ENCODE data around the gene RGS16.

The RGS16 gene

DNA sequence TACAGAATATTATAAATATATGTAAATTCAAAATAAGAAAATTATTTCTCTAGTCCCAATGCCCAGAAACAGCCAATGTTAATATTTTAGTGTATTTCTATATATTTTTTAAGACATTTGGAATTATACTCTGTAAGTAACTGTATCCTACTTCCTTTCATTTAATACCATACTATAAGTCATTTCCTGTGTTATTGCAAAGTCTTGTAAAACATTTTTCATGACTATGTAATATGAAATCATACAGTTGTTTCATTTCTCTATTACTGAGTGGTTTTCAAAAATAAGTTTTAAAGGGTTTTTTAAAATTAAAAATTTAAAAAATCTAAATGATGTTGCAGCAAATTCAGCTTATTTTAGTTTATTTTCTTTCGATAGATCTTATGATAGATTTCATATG, 17.1 kb downstream of the RGS16 start:
- DNase-seq (ENCODE audit: low read depth in 4 of 4, low spot score in 1 of 4): no peak

DNA sequence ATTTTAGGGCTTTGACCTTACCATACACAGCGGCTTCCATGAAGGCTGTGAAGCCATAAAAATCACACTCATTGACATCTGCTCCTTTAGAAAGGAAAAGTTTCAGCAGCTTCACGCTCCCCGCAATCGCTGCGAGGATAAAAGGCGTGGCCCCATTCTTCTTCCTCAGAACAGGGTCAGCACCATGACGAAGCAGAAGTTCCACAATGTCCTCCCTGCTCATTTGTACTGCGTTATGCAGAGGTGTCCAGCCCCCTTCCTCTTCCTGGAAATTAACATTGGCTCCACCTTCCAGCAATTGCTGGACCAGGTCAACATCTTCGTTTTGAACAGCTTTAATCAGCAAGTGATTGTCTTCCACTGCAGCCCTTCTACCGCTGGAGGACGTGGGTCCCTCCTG, 17.8 kb downstream of the RGS16 start:
- no peak for DNase-seq (ENCODE audit: low read depth in 4 of 4, low spot score in 1 of 4)

DNA sequence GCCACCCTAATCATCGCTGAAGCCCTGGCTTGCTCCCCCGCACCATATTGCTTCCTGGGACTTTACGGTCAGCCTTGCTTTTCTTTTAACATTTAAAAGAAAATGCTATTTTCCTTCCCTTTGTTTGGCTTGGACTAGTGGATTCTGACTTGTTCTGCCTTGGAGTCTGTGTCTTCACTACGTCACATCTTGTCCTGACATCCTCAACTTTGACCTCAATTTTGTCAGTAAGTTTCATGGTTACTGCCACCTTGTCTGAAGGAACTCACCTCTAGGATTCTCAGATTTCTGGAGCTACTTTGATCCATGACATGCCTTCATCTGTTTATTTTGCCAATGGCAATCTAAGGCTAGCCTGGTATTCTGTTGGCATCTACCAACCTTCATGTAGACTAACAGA, 19.4 kb downstream of the RGS16 start:
- DNase-seq (ENCODE audit: low read depth in 4 of 4, low spot score in 1 of 4): no peak

DNA sequence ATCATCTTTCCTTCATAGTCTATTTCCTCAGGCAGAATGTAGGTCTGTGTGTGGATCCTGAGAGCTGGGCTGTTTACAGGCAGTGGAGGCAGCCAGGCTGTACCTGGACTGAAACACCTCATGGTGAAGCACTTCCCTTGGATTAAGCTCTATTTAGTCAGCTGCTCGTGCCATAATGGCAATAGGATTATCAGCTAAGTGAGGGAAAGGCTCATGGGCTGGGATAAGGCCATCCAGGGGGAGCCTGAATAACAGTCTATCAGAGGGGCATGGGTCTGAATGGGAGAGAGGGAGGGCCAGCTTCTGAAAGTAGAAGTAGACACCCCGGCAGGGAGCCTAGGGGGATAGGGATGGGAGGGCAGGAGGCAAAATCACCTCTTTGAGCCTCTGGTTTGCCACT, 23.5 kb downstream of the RGS16 start:
- DNase-seq (ENCODE audit: low read depth in 4 of 4, low spot score in 1 of 4): no peak

DNA sequence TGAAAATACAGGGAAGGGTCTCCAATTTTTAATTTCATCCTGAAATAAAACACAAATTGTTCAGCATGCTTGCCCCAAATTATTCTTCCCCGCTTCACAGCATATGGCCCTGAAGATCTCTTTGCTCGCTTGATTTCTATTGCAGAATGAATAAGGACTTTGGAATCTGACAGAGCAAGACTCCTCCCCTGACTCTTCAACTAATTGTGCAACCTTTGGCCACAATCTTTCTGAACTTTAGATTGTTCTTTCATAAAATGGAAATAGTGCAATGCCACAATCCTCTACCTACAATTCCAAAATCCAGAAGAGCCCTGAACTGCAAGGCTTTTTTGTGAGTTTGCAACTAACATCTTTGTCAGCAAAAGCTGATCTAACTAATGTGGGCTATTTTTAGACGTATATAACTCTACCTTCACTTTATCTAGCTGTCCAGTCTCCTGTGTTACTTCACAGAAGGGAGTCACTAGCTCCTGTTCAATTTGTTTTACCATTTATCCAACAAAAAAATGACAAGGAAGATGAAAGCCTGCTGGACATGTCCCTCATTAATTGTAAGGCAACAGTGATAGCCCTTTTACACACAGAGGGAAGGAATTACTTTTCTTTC, 28.5 kb downstream of the RGS16 start:
- DNase-seq (ENCODE audit: low read depth in 4 of 4, low spot score in 1 of 4): no peak

DNA sequence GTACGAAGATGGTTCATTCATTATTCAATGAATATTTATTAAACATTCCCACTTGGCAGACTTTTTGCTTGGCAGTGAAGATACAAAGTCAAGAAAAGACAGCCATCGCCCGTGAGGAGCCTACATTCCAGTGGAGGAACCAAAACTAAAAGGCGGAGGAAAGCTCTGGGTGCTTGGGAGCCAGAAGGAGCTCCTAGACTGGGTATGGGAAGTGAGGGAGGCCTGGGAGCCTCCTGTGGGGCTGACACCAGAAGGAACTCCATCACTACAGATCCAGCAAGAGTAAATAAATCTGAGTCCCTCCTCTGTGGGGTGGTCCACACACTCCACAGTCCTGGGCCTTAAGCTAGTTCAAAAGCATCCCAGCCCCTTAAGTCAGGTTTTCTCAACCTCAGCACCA, 30.0 kb downstream of the RGS16 start:
- DNase-seq (ENCODE audit: low read depth in 4 of 4, low spot score in 1 of 4): no peak

DNA sequence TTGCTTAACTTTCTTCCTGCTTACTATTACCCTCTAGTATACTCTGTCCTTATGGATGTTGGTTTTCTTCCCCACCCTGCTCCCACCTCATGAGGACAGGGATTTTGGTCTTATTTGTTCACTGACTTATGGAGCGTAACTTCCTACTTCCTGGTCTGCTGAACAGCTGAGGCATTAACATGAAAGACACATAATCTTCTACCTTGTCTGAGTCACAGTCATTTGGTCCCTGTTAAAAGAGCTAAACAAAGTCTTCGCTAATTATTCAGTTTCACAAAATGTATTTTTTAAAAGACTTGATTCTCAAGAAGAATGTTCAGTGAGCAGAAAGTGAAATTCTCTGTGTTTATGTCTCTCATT, 33.6 kb downstream of the RGS16 start:
- no peak for DNase-seq (ENCODE audit: low read depth in 4 of 4, low spot score in 1 of 4)

DNA sequence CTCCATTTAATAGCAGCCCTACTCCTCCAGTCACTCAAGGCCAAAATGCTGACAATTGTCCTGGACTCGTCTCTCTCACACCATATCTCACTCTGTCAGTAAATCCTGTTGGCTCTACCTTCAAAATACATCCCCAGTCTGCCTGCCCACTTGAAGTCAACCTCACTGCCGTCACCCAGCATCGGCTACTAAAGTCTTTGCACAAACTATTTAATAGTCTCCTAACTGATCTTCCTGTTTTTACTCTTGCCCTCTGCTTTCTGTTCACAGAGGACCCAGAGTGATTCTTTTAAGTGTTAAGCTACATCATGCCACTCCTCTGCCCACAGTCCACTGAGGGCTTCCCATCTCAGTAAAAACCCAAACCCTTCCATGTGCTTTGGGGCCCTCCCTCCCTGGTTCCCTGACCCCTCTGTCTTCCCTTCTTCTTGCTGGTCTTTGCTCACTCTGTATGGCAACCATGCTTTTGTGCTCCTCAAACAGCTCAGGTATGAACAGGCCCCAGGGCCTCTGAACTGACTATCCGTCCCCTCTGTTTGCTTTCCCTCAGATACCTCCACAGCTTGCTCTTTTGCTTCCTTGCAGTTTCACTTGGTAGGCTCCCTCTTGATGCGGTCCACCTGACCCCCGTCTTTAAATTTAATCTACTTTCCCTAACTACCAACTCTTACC, 34.1 kb downstream of the RGS16 start:
- DNase-seq (ENCODE audit: low read depth in 4 of 4, low spot score in 1 of 4): no peak

DNA sequence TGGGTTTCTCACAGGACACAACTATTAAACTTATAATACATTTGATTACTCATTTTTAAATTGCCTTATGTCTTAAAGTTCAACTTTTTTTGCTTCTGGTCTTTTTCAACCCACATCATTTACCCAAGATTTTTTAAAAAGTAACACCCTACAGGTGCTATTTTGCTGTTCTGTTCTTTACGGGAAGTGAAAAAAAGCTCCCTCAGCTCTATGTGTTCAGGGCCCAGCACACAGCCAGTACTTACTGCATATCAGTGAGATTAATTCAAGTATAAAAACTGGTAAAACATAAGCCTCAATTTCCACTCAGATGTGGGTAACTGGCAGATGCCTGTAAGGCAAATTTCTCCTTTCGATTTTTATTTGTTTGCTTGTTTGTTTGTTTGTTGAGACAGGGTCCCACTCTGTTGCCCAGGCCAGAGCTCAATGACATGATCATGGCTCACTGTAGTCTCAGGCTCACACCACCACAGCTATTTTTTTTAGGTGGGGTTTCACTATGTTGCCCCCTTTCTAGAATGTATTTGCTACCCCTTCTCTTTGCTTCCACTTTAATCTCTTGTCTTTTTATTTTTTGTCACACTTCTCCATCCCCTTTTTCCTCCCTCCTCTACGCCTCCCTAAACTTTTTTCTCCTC, 35.4 kb downstream of the RGS16 start:
- no peak for DNase-seq (ENCODE audit: low read depth in 4 of 4, low spot score in 1 of 4)

DNA sequence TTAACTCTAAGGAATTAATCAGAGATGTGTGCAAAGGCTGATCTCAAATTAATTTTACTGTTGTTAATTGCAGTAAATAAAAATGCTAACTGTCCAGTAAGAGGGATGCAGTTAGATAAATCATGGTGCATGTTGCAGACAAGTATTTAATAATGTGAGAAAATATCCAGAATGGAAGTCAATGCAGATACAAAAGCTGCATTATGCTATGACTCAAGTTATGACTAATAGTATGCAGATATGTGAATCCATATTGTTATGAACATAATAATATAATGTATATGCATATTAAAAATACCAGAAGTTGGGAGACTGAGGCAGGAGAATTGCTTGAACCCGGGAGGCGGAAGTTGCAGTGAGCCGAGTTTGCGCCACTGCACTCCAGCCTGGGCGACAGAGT, 36.6 kb downstream of the RGS16 start:
- DNase-seq (ENCODE audit: low read depth in 4 of 4, low spot score in 1 of 4): no peak

DNA sequence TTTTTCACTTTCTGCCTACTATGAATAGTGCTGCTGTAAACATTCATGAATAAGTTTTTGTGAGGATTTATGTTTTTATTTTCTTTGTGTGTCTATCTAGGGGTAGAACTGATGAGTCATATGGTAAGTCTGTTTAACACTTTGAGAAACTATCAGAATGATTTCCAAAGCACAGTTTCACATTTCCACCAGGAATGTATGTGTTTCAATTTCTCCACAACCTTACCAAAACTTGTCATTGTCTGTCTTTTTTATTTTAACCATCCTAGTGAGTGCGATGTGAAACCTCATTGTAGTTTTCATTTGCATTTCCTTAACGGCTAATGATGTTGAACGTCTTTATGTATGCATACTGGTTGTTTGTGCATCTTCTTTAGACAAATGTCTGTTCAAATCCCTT, 38.7 kb downstream of the RGS16 start:
- DNase-seq (ENCODE audit: low read depth in 4 of 4, low spot score in 1 of 4): no peak

DNA sequence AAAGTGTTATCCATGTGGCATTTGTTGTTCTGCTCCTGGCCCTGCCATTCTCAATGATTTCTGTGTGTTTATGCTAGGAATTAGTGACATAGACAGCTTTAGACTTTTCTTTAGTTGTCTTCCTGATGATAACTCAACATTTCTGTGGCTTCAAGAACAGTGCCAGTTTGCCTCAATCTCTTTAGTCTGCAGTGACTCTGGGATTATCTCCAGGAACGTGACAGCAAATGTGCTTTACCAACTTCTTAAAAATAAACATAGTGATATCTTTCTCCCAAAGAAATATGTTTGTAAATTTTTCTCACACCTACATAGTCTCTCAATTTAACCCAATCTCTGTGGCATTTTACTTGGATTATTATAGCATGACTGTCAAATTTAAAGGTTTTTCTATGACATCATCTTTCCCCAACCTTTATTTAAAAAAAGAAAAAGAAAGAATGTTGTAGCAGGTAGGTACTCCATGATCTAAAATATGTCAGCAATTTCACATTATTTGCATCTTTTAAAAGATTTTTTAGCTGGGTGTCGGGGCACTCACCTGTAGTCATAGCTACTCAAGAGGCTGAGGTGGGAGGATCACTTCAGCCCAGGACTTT, 39.7 kb downstream of the RGS16 start:
- DNase-seq (ENCODE audit: low read depth in 4 of 4, low spot score in 1 of 4): no peak

DNA sequence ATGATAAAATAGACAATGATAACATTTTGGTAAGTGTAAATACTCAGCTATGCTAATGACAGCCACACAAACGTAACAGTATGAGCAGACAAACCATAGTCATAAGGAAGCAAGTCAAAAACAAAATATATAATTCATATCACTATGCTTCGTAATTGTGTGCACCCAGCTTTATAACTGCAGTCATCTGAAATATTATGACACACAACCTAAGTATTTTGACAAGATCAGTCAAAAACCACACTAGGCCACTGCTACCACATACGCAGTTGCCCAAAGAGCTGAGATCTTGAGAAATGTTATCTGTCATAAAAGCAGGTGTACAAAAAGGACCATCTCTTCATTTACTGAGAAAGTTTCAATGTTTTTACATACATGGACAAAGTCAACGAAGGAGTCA, 41.1 kb downstream of the RGS16 start:
- DNase-seq (ENCODE audit: low read depth in 4 of 4, low spot score in 1 of 4): no peak

DNA sequence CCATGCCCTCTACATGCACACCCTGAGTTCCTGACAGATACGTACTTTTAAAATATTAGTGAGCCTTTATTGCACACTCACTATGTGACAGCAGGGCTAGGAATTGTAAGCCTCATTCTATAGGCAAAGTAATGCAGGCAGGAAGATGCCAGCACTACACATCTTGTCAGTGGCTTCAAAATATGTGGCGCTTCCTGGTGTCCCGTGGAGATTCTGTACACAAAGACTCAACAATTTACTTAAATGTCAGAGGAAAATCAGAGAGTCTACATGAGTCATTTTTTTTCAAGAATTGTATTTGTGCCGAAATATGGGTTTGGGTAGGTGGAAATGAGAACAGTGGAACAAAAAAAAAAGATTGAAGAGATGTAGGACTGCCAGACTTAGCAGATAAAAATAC, 42.7 kb downstream of the RGS16 start:
- DNase-seq (ENCODE audit: low read depth in 4 of 4, low spot score in 1 of 4): no peak

DNA sequence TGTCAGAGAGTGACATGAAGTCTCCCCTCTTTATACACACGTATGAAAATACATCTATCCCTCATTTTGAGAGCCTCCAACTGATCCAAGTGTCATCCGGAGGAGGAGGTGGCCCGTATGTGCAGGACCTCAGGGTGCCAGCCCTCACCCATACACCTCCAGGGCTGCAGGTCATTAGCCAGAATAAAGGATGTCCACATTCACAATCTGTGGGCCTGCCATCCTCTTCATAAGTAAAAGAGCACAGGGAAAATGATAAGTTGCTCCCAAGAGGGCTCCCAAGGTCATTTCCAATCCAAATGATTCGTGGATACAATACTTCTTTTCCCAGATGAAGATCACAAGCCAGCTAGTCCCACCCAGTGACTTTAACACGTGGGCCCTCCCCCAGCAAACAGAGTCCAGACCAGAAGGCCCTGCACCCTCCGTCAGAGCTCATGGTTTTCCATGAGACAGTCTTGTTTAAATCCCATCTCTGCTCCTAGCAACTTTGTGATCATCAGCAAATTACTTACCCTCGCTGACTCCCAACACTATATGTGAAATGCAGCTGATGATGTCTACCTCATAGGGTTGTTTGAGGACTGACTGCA, 43.7 kb downstream of the RGS16 start:
- no peak for DNase-seq (ENCODE audit: low read depth in 4 of 4, low spot score in 1 of 4)

DNA sequence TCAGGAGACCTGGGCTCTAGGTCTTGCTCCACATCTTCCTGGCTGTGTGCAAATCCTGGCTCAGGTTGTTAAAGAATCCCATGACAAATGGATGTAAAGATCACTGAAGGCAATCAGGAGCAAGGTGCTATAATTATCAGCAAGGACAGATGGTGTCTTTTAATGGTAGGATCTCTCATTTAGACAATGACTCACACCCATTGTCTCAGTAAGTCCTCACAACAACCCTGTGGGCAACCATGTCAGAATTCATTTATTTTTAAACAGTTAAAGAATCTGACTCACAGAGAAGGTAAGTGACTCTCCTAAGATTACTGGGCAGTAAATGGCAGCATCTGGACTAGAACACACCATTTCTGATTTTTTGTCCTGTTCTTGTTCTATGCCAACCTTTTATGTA, 47.9 kb downstream of the RGS16 start:
- no peak for DNase-seq (ENCODE audit: low read depth in 4 of 4, low spot score in 1 of 4)

DNA sequence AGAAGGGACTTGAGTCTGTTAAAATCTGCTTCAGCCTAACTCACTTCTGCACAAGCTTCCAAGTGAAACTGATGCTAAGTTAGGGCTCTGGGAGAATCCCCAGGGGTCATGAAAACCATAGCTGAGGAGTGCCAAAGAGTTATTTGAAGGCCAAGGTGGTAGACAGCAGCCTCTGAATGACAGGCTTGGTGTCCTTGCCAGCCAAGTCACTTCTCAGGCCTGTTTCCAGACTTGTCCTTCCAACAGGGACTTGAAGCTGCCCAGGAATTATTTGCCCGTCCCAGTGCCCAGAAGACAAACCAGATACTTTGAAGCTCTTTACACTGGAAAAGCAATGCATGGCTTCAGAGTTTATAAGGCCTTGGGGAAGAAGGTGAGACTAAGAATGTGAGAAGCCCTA, 48.7 kb downstream of the RGS16 start:
- DNase-seq (ENCODE audit: low read depth in 4 of 4, low spot score in 1 of 4): no peak

DNA sequence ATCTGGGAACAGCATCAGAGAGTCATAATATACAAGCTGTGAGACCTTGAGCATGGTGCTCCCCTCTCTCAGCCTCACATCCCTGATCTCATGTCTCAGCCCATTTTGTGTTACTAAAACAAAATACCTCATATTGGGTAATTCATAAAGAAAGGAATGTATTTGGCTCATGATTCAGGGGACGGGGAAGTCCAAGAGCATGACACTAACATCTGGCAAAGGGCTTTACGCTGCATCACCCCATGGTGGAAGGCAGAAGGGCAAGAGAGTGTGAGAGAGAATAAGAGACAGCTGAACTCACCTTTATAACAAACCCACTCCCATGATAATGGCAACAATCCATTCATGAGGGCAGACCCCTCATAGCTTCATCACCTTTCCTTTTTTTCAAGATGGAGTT, 51.7 kb downstream of the RGS16 start:
- DNase-seq (ENCODE audit: low read depth in 4 of 4, low spot score in 1 of 4): no peak

DNA sequence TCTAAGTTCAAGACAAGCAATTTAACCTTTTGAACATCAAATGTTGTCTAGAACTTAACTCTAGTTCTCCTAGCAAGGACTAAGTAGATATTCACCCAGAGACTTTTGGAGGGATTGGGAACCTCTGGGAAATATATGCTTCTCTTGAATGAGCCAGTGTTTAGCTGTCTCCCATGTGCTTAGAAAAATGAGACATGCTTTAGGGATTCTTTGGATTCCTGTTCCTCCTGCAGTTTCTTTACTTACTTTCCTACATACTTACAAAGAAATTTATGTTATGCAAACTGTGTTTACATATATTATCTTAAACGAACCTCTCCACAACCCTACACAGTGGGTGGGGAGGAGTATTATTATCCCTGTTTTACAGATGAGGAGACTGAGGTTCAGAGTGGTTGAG, 54.4 kb downstream of the RGS16 start:
- no peak for DNase-seq (ENCODE audit: low read depth in 4 of 4, low spot score in 1 of 4)

DNA sequence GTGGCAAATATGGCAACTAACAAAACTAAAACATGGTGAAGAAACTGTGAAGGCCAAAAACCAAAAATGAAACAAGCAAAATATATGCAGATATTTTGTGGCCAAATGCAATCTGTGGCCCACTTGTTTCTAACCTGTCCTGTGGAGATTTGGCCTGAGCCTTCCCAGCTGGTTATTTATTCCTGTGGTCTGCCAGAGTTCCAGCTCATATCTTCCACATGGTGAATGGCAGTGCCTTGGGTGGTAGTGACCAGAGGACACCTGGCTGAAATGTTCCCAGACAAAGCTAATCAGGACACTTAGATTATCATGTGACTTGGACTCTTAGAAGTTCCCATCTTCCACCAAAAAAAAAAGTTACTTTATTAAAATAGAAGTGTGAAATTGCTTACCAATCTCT, 54.8 kb downstream of the RGS16 start:
- no peak for DNase-seq (ENCODE audit: low read depth in 4 of 4, low spot score in 1 of 4)

All from stimulated activated CD4-positive, alpha-beta T cell treated with anti-CD3 and anti-CD28 coated beads, Interleukin-1b, Interleukin-23, amount 100 ng/mL, for 24 hours (primary cell).